Measurements from ENCODE around the gene UTF1.
"Not testable (repeated sequence)": the region's sequence is repeated elsewhere in the genome, so short reads cannot be mapped to it uniquely, and the experiment has no call there.

The UTF1 gene

GRCh38 chr10:133229265-133230043, 563 bp upstream of the UTF1 start:
- DNase-seq: no peak

- no peak for DNase-seq
Measured at GRCh38 chr10:133230387-133231195, 574 bp downstream of the UTF1 start.

- no peak for DNase-seq
Measured at GRCh38 chr10:133231244-133231945, 1.4 kb downstream of the UTF1 start.

GRCh38 chr10:133231946-133232574, 2.0 kb downstream of the UTF1 start:
- no peak for DNase-seq

GRCh38 chr10:133234796-133235195, 4.8 kb downstream of the UTF1 start:
- DNase-seq: not testable (repeated sequence)

GRCh38 chr10:133235265-133235855, 5.3 kb downstream of the UTF1 start:
- no peak for DNase-seq

- DNase-seq: no peak
Measured at GRCh38 chr10:133235932-133236331, 5.9 kb downstream of the UTF1 start.

- DNase-seq: no peak
Measured at GRCh38 chr10:133236401-133237240, 6.6 kb downstream of the UTF1 start.

GRCh38 chr10:133237241-133237587, 7.2 kb downstream of the UTF1 start:
- no peak for DNase-seq

- no peak for DNase-seq
Measured at GRCh38 chr10:133237588-133238465, 7.8 kb downstream of the UTF1 start, which contains the start of gene VENTX. TSS of gene VENTX (plus strand) at chr10:133237855. CDS start at chr10:133237915, 60 bp downstream.

- no peak for DNase-seq
Measured at GRCh38 chr10:133238466-133238804, 8.4 kb downstream of the UTF1 start.

GRCh38 chr10:133239990-133240389, 10.0 kb downstream of the UTF1 start:
- DNase-seq: no peak

- no peak for DNase-seq
Measured at GRCh38 chr10:133241501-133242205, 11.6 kb downstream of the UTF1 start.

GRCh38 chr10:133242611-133243356, 12.8 kb downstream of the UTF1 start:
- no peak for DNase-seq

GRCh38 chr10:133243593-133243992, 13.6 kb downstream of the UTF1 start:
- no peak for DNase-seq

GRCh38 chr10:133245439-133246235, 15.6 kb downstream of the UTF1 start:
- no peak for DNase-seq

GRCh38 chr10:133246236-133246626, 16.2 kb downstream of the UTF1 start:
- no peak for DNase-seq

- DNase-seq: no peak
Measured at GRCh38 chr10:133247681-133248333, 17.8 kb downstream of the UTF1 start.

Measured in NCI-H2081 treated with DMSO at 0.1 percent for 48 hours (cell line).